Karpas-422 (cell line): ENCODE results near the gene KIF5A. TPM values are rescaled to one million over a fixed set of nuclear protein-coding genes. Genes with fewer than 3 reads are reported as not detected.

ENCODE experiments used
- DNase-seq: peaks from one replicate; pipeline ENCODE4 v3.0.0-alpha.2; 2015
- H2AFZ ChIP-seq: fragments of 200-600 bp; sonication (generic); 2 replicates; pipeline ENCODE4 v1.6.1; 2014; ENCODE audit warnings: antibody characterized with exemption, low read length, mixed read lengths
- H3K27ac ChIP-seq: fragments of 200-600 bp; sonication (generic); 2 replicates; pipeline ENCODE4 v1.5.1; 2014; ENCODE audit warnings: mild to moderate bottlenecking, low read length, moderate library complexity
- H3K27me3 ChIP-seq: fragments of 200-600 bp; sonication (generic); 2 replicates; pipeline ENCODE4 v1.6.1; 2014; ENCODE audit warnings: low read length, mixed read lengths
- H3K36me3 ChIP-seq: fragments of 200-600 bp; sonication (generic); 2 replicates; pipeline ENCODE4 v1.6.1; 2014; ENCODE audit warnings: low read length, mixed read lengths; ENCODE audit not compliant: insufficient read depth
- H3K4me1 ChIP-seq: fragments of 200-600 bp; sonication (generic); 2 replicates; pipeline ENCODE4 v1.6.1; 2014; ENCODE audit warnings: mild to moderate bottlenecking, low read length, mixed read lengths
- H3K4me2 ChIP-seq: fragments of 200-600 bp; sonication (generic); 2 replicates; pipeline ENCODE4 v1.6.1; 2014; ENCODE audit warnings: low read length, low read depth, mild to moderate bottlenecking; ENCODE audit not compliant: poor library complexity, severe bottlenecking
- H3K4me3 ChIP-seq: fragments of 200-600 bp; sonication (generic); 2 replicates; pipeline ENCODE4 v1.5.1; 2014; ENCODE audit warnings: mild to moderate bottlenecking, antibody characterized with exemption, low read length, mixed read lengths
- H3K79me2 ChIP-seq: fragments of 200-600 bp; sonication (generic); 2 replicates; pipeline ENCODE4 v1.6.1; 2014; ENCODE audit warnings: mild to moderate bottlenecking, low read length, mixed read lengths
- H3K9ac ChIP-seq: fragments of 200-600 bp; sonication (generic); 2 replicates; pipeline ENCODE4 v1.6.0; 2014; ENCODE audit warnings: low read length
- H3K9me2 ChIP-seq: fragments of 200-600 bp; sonication (generic), shearing (Covaris generic); replicated peaks from 2 replicates; pipeline ENCODE4 v1.6.0; 2014; ENCODE audit warnings: mild to moderate bottlenecking, low read length, moderate library complexity; ENCODE audit not compliant: insufficient read depth
- H3K9me3 ChIP-seq: fragments of 300-700, 200-600 bp; sonication (generic); 2 replicates; pipeline ENCODE4 v1.6.1; 2014; ENCODE audit warnings: low read length, mixed read lengths
- H4K20me1 ChIP-seq: fragments of 200-600 bp; sonication (generic); 2 replicates; pipeline ENCODE4 v1.6.1; 2014; ENCODE audit warnings: mild to moderate bottlenecking, antibody characterized with exemption, low read length, low read depth; ENCODE audit not compliant: insufficient read depth
- total RNA-seq: library from RNA; depleted of rRNA; stranded (reverse); fragments of >200 nt; shearing (Covaris generic); gene quantifications from 2 replicates; pipeline ENCODE4 v1.2.3, GENCODE V29; 2014; ENCODE audit warnings: low replicate concordance

The KIF5A gene
- total RNA-seq, 1 experiment from 2014 or later = 21.5 TPM

- H3K9me3 ChIP-seq = no peaks in the 10 kb centered on the region
- no peaks in the 10 kb centered on the region for H4K20me1 ChIP-seq
- H3K36me3 ChIP-seq = peaks cover 42% of the 10 kb centered on the region; the same call in 1 of the 2 replicates
- H3K9me2 ChIP-seq = no peaks in the 10 kb centered on the region
- H3K27ac ChIP-seq = no peak overlapping the region
- H2AFZ ChIP-seq = no peak overlapping the region
- H3K27me3 ChIP-seq = no peaks in the 10 kb centered on the region
- H3K79me2 ChIP-seq = no peaks in the 10 kb centered on the region
- H3K9ac ChIP-seq = no peak overlapping the region
- H3K4me3 ChIP-seq = no peak overlapping the region
- no peak for DNase-seq
- H3K4me1 ChIP-seq = no peaks in the 10 kb centered on the region
- H3K4me2 ChIP-seq = no peak overlapping the region
Measured at GRCh38 chr12:57575771-57576612, 26.1 kb downstream of the KIF5A start.

- Histone ChIP-seq H3K4me2 (no peak overlapping the region), H4K20me1 (no peaks in the 10 kb centered on the region), H3K4me1 (no peaks in the 10 kb centered on the region), H3K27ac (no peak overlapping the region), H3K9me3 (no peaks in the 10 kb centered on the region), H3K9me2 (no peaks in the 10 kb centered on the region), H2AFZ (no peak overlapping the region), H3K27me3 (no peaks in the 10 kb centered on the region), H3K79me2 (no peaks in the 10 kb centered on the region), H3K4me3 (no peak overlapping the region), H3K36me3 (peaks cover 43% of the 10 kb centered on the region; the same call in 1 of the 2 replicates), H3K9ac (no peak overlapping the region)
- DNase-seq = no peak
Measured at GRCh38 chr12:57576613-57577160, 26.8 kb downstream of the KIF5A start.

- Histone ChIP-seq H2AFZ (no peak overlapping the region), H3K9me3 (no peaks in the 10 kb centered on the region), H3K4me1 (no peaks in the 10 kb centered on the region), H3K9me2 (no peaks in the 10 kb centered on the region), H3K9ac (no peak overlapping the region), H3K36me3 (peaks cover 33% of the 10 kb centered on the region; the same call in 1 of the 2 replicates), H3K27me3 (no peaks in the 10 kb centered on the region), H3K4me2 (no peak overlapping the region), H4K20me1 (no peaks in the 10 kb centered on the region), H3K27ac (no peak overlapping the region), H3K4me3 (no peak overlapping the region), H3K79me2 (no peaks in the 10 kb centered on the region)
- DNase-seq = no peak
Measured at GRCh38 chr12:57577981-57578758, 28.3 kb downstream of the KIF5A start.

GRCh38 chr12:57579011-57579410, 29.2 kb downstream of the KIF5A start:
- H3K4me2 ChIP-seq = no peak overlapping the region
- no peaks in the 10 kb centered on the region for H4K20me1 ChIP-seq
- no peak for DNase-seq
- H3K9me3 ChIP-seq = no peaks in the 10 kb centered on the region
- no peaks in the 10 kb centered on the region for H3K4me1 ChIP-seq
- no peaks in the 10 kb centered on the region for H3K9me2 ChIP-seq
- no peaks in the 10 kb centered on the region for H3K79me2 ChIP-seq
- H3K4me3 ChIP-seq = no peak overlapping the region
- H3K27ac ChIP-seq = no peak overlapping the region
- no peak overlapping the region for H2AFZ ChIP-seq
- H3K36me3 ChIP-seq = peaks cover 38% of the 10 kb centered on the region
- no peaks in the 10 kb centered on the region for H3K27me3 ChIP-seq
- no peak overlapping the region for H3K9ac ChIP-seq

GRCh38 chr12:57579677-57580465, 30.0 kb downstream of the KIF5A start:
- H3K79me2 ChIP-seq = no peaks in the 10 kb centered on the region
- no peak overlapping the region for H3K9ac ChIP-seq
- H3K4me3 ChIP-seq = no peak overlapping the region
- no peak for DNase-seq
- no peak overlapping the region for H2AFZ ChIP-seq
- H3K9me2 ChIP-seq = no peaks in the 10 kb centered on the region
- H3K27ac ChIP-seq = no peak overlapping the region
- H3K36me3 ChIP-seq = peaks cover 44% of the 10 kb centered on the region
- no peak overlapping the region for H3K4me2 ChIP-seq
- H3K4me1 ChIP-seq = no peaks in the 10 kb centered on the region
- H4K20me1 ChIP-seq = no peaks in the 10 kb centered on the region
- no peaks in the 10 kb centered on the region for H3K9me3 ChIP-seq
- no peaks in the 10 kb centered on the region for H3K27me3 ChIP-seq

GRCh38 chr12:57580466-57580795, 30.6 kb downstream of the KIF5A start:
- no peaks in the 10 kb centered on the region for H4K20me1 ChIP-seq
- H2AFZ ChIP-seq = no peak overlapping the region
- no peak overlapping the region for H3K27ac ChIP-seq
- H3K4me2 ChIP-seq = no peak overlapping the region
- H3K9me2 ChIP-seq = no peaks in the 10 kb centered on the region
- no peaks in the 10 kb centered on the region for H3K4me1 ChIP-seq
- H3K27me3 ChIP-seq = no peaks in the 10 kb centered on the region
- DNase-seq = no peak
- no peak overlapping the region for H3K4me3 ChIP-seq
- peaks cover 44% of the 10 kb centered on the region for H3K36me3 ChIP-seq
- no peaks in the 10 kb centered on the region for H3K79me2 ChIP-seq
- no peaks in the 10 kb centered on the region for H3K9me3 ChIP-seq
- H3K9ac ChIP-seq = no peak overlapping the region

GRCh38 chr12:57581802-57582201, 32.0 kb downstream of the KIF5A start:
- no peak overlapping the region for H3K4me2 ChIP-seq
- peaks cover 35% of the 10 kb centered on the region for H3K36me3 ChIP-seq
- H3K9me3 ChIP-seq = no peaks in the 10 kb centered on the region
- H3K4me1 ChIP-seq = no peaks in the 10 kb centered on the region
- H4K20me1 ChIP-seq = no peaks in the 10 kb centered on the region
- H3K4me3 ChIP-seq = no peak overlapping the region
- H3K27me3 ChIP-seq = no peaks in the 10 kb centered on the region
- H2AFZ ChIP-seq = no peak overlapping the region
- no peaks in the 10 kb centered on the region for H3K79me2 ChIP-seq
- H3K9me2 ChIP-seq = no peaks in the 10 kb centered on the region
- H3K9ac ChIP-seq = no peak overlapping the region
- DNase-seq = no peak
- H3K27ac ChIP-seq = no peak overlapping the region
